K562 (cell line): ENCODE results near the gene DLAT. TPM values are rescaled to one million over a fixed set of nuclear protein-coding genes. Genes with fewer than 3 reads are reported as not detected.

Experiments used
- CREM ChIP-seq: IDR thresholded peaks from 2 replicates; pipeline ENCODE4 v1.6.1; 2014; ENCODE audit warnings: antibody characterized with exemption, low read depth
- HBP1 ChIP-seq: fragments of 450-650 bp; formaldehyde crosslinking; IDR thresholded peaks from 2 replicates; pipeline ENCODE4 v1.4.0; 2022; ENCODE audit warnings: missing genetic modification characterization
- IRF2 ChIP-seq: sonication (generic); formaldehyde crosslinking; IDR thresholded peaks from 2 replicates; pipeline ENCODE4 v1.8.1; 2022; ENCODE audit warnings: mild to moderate bottlenecking, missing genetic modification reagents
- PCBP1 ChIP-seq: fragments of 200-400 bp; formaldehyde crosslinking; IDR thresholded peaks from 2 replicates; pipeline ENCODE4 v1.6.1; 2018; ENCODE audit warnings: mild to moderate bottlenecking, low read depth, low read length; ENCODE audit not compliant: poor library complexity, severe bottlenecking
- PML ChIP-seq: IDR thresholded peaks from 2 replicates; pipeline ENCODE4 v1.6.1; 2012; ENCODE audit warnings: low read length, inconsistent platforms
- SIN3B ChIP-seq: fragments of 450-650 bp; IDR thresholded peaks from 2 replicates; pipeline ENCODE4 v1.6.1; 2017; ENCODE audit warnings: low read depth, mild to moderate bottlenecking, moderate library complexity
- TAF15 ChIP-seq: fragments of 200-400 bp; formaldehyde crosslinking; IDR thresholded peaks from 2 replicates; pipeline ENCODE4 v1.6.1; 2017; ENCODE audit warnings: mild to moderate bottlenecking, low read depth, low read length, moderate library complexity
- ZFP1 ChIP-seq: fragments of 450-650 bp; formaldehyde crosslinking; IDR thresholded peaks from 2 replicates; pipeline ENCODE4 v1.4.0; 2020; ENCODE audit warnings: mild to moderate bottlenecking, mixed read lengths
- ZNF134 ChIP-seq: fragments of 250-450 bp; sonication (Bioruptor Pico); conservative IDR thresholded peaks from 2 replicates; pipeline ENCODE4 v1.4.0; 2020
- polyA plus RNA-seq, 8 experiments: library from polyadenylated mRNA; depleted of rRNA in 4 of 8; stranded (reverse) in 5 of 8; unstranded in 3 of 8; fragments of >200 nt; fragmentation: Nextera tagmentation in 2 of 8; fragmentation: Illumina TruSeq in 1 of 8; extraction: Ambion mirVana in 2 of 8; extraction: Trizol in 1 of 8; gene quantifications; 2 replicates each; pipeline versions ENCODE4 v1.2.1 to v1.2.3, GENCODE V29; 2011 to 2014; ENCODE audit warnings: inconsistent platforms in 1 of 8, missing spikeins in 1 of 8
- total RNA-seq, 7 experiments: library from RNA; depleted of rRNA in 6 of 7; stranded (reverse); fragments of >200 nt in 6 of 7; fragmentation: Illumina TruSeq in 2 of 7; extraction: Trizol in 2 of 7; gene quantifications; 2 replicates each; pipeline versions ENCODE4 v1.2.1 to v1.2.3, GENCODE V29; 2011 to 2021; ENCODE audit warnings: low replicate concordance in 1 of 7
- TF ChIP-seq, protein P1 (sequence below): fragments of 450-650 bp; IDR thresholded peaks from 2 replicates; pipeline ENCODE4 v1.6.1; 2016
- TF ChIP-seq, protein P2 (sequence below): fragments of 450-650 bp; IDR thresholded peaks from 2 replicates; pipeline ENCODE4 v1.6.1; 2016; ENCODE audit warnings: antibody characterized with exemption

The DLAT gene
- total and polyA plus RNA-seq, 9 of the 15 experiments (the other 6 are each of a cell fraction or from before 2014, with no cell fraction given), result 41.7 to 152 (median 105) TPM

DNA sequence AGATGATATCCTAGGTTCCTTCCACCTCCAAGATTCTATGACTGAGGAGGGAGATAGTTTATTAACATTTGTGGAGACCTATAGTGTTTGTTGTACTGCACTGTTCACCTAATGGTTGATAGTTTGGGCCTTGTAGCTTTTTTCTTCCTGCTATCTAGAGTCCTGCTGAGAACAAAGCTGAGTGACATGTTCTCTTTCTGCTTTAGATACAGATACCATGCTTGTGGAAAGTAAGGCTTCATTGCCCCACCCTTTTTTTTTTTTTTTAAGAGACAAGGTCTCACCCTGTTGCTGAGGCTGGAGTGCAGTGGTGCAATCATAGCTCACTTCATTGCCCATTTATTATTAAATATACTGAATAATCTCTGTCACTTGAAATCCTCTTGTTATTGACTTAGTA is 12.3 kb downstream of the DLAT start (continued):
- TF ChIP-seq, protein P1, sequence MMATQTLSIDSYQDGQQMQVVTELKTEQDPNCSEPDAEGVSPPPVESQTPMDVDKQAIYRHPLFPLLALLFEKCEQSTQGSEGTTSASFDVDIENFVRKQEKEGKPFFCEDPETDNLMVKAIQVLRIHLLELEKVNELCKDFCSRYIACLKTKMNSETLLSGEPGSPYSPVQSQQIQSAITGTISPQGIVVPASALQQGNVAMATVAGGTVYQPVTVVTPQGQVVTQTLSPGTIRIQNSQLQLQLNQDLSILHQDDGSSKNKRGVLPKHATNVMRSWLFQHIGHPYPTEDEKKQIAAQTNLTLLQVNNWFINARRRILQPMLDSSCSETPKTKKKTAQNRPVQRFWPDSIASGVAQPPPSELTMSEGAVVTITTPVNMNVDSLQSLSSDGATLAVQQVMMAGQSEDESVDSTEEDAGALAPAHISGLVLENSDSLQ, result no peak
- TF ChIP-seq CREM, result no peak
- TF ChIP-seq HBP1, result no peak
- TF ChIP-seq, protein P2, sequence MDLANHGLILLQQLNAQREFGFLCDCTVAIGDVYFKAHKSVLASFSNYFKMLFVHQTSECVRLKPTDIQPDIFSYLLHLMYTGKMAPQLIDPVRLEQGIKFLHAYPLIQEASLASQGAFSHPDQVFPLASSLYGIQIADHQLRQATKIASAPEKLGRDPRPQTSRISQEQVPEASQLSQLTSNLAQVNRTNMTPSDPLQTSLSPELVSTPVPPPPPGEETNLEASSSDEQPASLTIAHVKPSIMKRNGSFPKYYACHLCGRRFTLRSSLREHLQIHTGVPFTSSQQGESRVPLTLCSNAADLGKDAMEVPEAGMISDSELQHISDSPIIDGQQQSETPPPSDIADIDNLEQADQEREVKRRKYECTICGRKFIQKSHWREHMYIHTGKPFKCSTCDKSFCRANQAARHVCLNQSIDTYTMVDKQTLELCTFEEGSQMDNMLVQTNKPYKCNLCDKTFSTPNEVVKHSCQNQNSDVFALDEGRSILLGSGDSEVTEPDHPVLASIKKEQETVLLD, result no peak
- no peak for TF ChIP-seq IRF2 (CRISPR knock-in tag)
- TF ChIP-seq ZFP1 (CRISPR knock-in tag), result no peak
- no peak for TF ChIP-seq PML
- TF ChIP-seq SIN3B, result no peak
- no peak for TF ChIP-seq PCBP1
- TF ChIP-seq TAF15, result no peak
- no peak for TF ChIP-seq ZNF134 (CRISPR knock-in tag)
